RWPE1 (cell line): ENCODE results near the gene SLC5A3.

Experiments used
- CTCF ChIA-PET: fragments of 350-600 bp; sonication (Branson Sonifier 250); formaldehyde crosslinking; extraction: SDS; loops from one replicate; lab custom pipeline; 2021; lab: Yijun Ruan, JAX
- POLR2A ChIA-PET: fragments of 400-600 bp; formaldehyde crosslinking; extraction: SDS; loops from one replicate; lab custom pipeline; 2020; ENCODE audit warnings: antibody characterized with exemption; ENCODE audit not compliant: low non-redundant PET; lab: Yijun Ruan, JAX
- DNase-seq: peaks from one replicate; pipeline ENCODE4 v3.0.0; 2012; ENCODE audit warnings: low spot score
- H3K27ac ChIP-seq: fragments of 450-650 bp; 2 replicates; pipeline ENCODE4 v1.5.1; 2017
- CTCF ChIP-seq: fragments of 450-650 bp; conservative IDR thresholded peaks from 2 replicates; pipeline ENCODE4 v1.5.1; 2017; ENCODE audit warnings: low read depth, mild to moderate bottlenecking

Gene SLC5A3

GRCh38 chr21:34073032-34073748 is at the start of gene SLC5A3, which contains the start of gene MRPS6:
Gene SLC5A3, plus strand, starts transcription at chr21:34073578. Its CDS starts 21,621 bp downstream, at chr21:34095199.
Gene MRPS6, plus strand, starts transcription at chr21:34073578. Its CDS starts 123 bp downstream, at chr21:34073701.
- peak within 1 kb of the TSS; percentile 82 for H3K27ac ChIP-seq
- CTCF ChIA-PET, result interaction anchor here (1.9 to 6.2 kb wide), 2 partner anchors 150 to 275 kb away, joined by 5 to 39 read pairs; no protein-coding TSS in a partner anchor
- peak; percentile 69 for DNase-seq
- no peak for TF ChIP-seq CTCF
- POLR2A ChIA-PET, result no interaction called here

- no peak for TF ChIP-seq CTCF
- CTCF ChIA-PET, result no interaction called here
- H3K27ac ChIP-seq, result no peak overlapping the region
- no peak for DNase-seq
- POLR2A ChIA-PET, result no interaction called here
Measured at GRCh38 chr21:34023691-34024373, 49.5 kb upstream of the SLC5A3 start.

GRCh38 chr21:34024374-34024693 is 49.0 kb upstream of the SLC5A3 start:
- no peak for TF ChIP-seq CTCF
- CTCF ChIA-PET, result interaction anchor here (0.5 kb wide), 1 partner anchor 740 kb away, joined by 3 read pairs; no protein-coding TSS in a partner anchor
- POLR2A ChIA-PET, result no interaction called here
- no peak for DNase-seq
- no peak overlapping the region for H3K27ac ChIP-seq

- CTCF ChIA-PET, result interaction anchor here (0.7 kb wide), 1 partner anchor 84 kb away, joined by 3 read pairs; no protein-coding TSS in a partner anchor
- H3K27ac ChIP-seq, result no peak overlapping the region
- TF ChIP-seq CTCF, result no peak
- POLR2A ChIA-PET, result no interaction called here
- no peak for DNase-seq
Measured at GRCh38 chr21:34027721-34028461, 45.5 kb upstream of the SLC5A3 start.

GRCh38 chr21:34029743-34030528 is 43.4 kb upstream of the SLC5A3 start:
- POLR2A ChIA-PET, result no interaction called here
- H3K27ac ChIP-seq, result no peak overlapping the region
- TF ChIP-seq CTCF, result no peak
- DNase-seq, result peak; percentile 65
- CTCF ChIA-PET, result interaction anchor here (0.5 to 0.6 kb wide), 3 partner anchors 15 to 468 kb away, joined by 3 read pairs; no protein-coding TSS in a partner anchor
